Measurements from ENCODE around the gene GRID2. TPM values are rescaled to one million over a fixed set of nuclear protein-coding genes. Genes with fewer than 3 reads are reported as not detected.

Gene GRID2
- total RNA-seq, 4 donors from 2014 or later, result 0.33 TPM; not detected in 3

GRCh38 chr4:93217431-93217830 lies 913.7 kb downstream of the GRID2 start:
- Histone ChIP-seq H3K4me1 (no peaks in the 10 kb centered on the region), H3K36me3 (no peaks in the 10 kb centered on the region), H3K27me3 (no peaks in the 10 kb centered on the region), H3K4me3 (replicated peaks in 1 of 3) (no peak overlapping the region), H3K9me3 (no peaks in the 10 kb centered on the region), H3K27ac (no peak overlapping the region)
- WGBS, 2 donors, result 83 to 88% methylated on average over 2 of the region's 2 CpGs
- no peak for DNase-seq
- intact Hi-C loops (cut with DNase I), result no loop called here
- TF ChIP-seq CTCF (IDR thresholded peaks at IDR 0.05), result no peak
- TF ChIP-seq POLR2A (IDR thresholded peaks at IDR 0.05), result no peak

- Histone ChIP-seq H3K27ac (no peak overlapping the region), H3K36me3 (no peaks in the 10 kb centered on the region), H3K4me3 (replicated peaks in 1 of 3) (no peak overlapping the region), H3K4me1 (no peaks in the 10 kb centered on the region), H3K9me3 (no peaks in the 10 kb centered on the region), H3K27me3 (no peaks in the 10 kb centered on the region)
- no peak for TF ChIP-seq CTCF (IDR thresholded peaks at IDR 0.05)
- TF ChIP-seq POLR2A (IDR thresholded peaks at IDR 0.05), result no peak
- 89 to 91% methylated on average over 8 of the region's 8 CpGs for WGBS, 2 donors
- intact Hi-C loops (cut with DNase I), result no loop called here
- no peak for DNase-seq
Observed at GRCh38 chr4:93221771-93222170, 918.0 kb downstream of the GRID2 start.

- intact Hi-C loops (cut with DNase I), result no loop called here
- H3K4me1 ChIP-seq, result no peaks in the 10 kb centered on the region
- DNase-seq, result no peak
- H3K27me3 ChIP-seq, result no peaks in the 10 kb centered on the region
- H3K9me3 ChIP-seq, result no peaks in the 10 kb centered on the region
- WGBS, 2 donors, result 78 to 92% methylated on average over 3 of the region's 3 CpGs
- no peak overlapping the region for H3K27ac ChIP-seq
- no peak overlapping the region for H3K4me3 ChIP-seq (replicated peaks in 1 of 3)
- H3K36me3 ChIP-seq, result no peaks in the 10 kb centered on the region
- no peak for TF ChIP-seq CTCF (IDR thresholded peaks at IDR 0.05)
- no peak for TF ChIP-seq POLR2A (IDR thresholded peaks at IDR 0.05)
Observed at GRCh38 chr4:93228021-93228420, 924.3 kb downstream of the GRID2 start.

- 60% methylated on average over 2 of the region's 2 CpGs for WGBS, 2 donors
- no peaks in the 10 kb centered on the region for H3K9me3 ChIP-seq
- H3K36me3 ChIP-seq, result no peaks in the 10 kb centered on the region
- no peak for DNase-seq
- no peak overlapping the region for H3K27ac ChIP-seq
- TF ChIP-seq CTCF (IDR thresholded peaks at IDR 0.05) (no peak), POLR2A (IDR thresholded peaks at IDR 0.05) (no peak)
- no peaks in the 10 kb centered on the region for H3K27me3 ChIP-seq
- H3K4me1 ChIP-seq, result no peaks in the 10 kb centered on the region
- intact Hi-C loops (cut with DNase I), result no loop called here
- H3K4me3 ChIP-seq (replicated peaks in 1 of 3), result no peak overlapping the region
Observed at GRCh38 chr4:93232883-93233282, 929.1 kb downstream of the GRID2 start.

GRCh38 chr4:93237521-93237920 lies 933.8 kb downstream of the GRID2 start:
- intact Hi-C loops (cut with DNase I), result no loop called here
- 88 to 90% methylated on average over 2 of the region's 2 CpGs for WGBS, 2 donors

More at GRCh38 chr4:93237521-93237920, 933.8 kb downstream of the GRID2 start:
- no peak for DNase-seq
- H3K4me3 ChIP-seq (replicated peaks in 1 of 3), result no peak overlapping the region
- no peak overlapping the region for H3K27ac ChIP-seq
- H3K36me3 ChIP-seq, result no peaks in the 10 kb centered on the region
- H3K4me1 ChIP-seq, result no peaks in the 10 kb centered on the region
- TF ChIP-seq CTCF (IDR thresholded peaks at IDR 0.05) (no peak), POLR2A (IDR thresholded peaks at IDR 0.05) (no peak)
- no peaks in the 10 kb centered on the region for H3K9me3 ChIP-seq
- H3K27me3 ChIP-seq, result no peaks in the 10 kb centered on the region

All from thyroid gland (tissue), 4 donors.